ENCODE measurements around the gene KCNH1. TPM values are rescaled to one million over a fixed set of nuclear protein-coding genes. Genes with fewer than 3 reads are reported as not detected.

Gene KCNH1
- total and polyA plus RNA-seq, 2 of the 4 experiments (the other 2 are of a cell fraction) = 0.27 to 0.54 TPM

DNA sequence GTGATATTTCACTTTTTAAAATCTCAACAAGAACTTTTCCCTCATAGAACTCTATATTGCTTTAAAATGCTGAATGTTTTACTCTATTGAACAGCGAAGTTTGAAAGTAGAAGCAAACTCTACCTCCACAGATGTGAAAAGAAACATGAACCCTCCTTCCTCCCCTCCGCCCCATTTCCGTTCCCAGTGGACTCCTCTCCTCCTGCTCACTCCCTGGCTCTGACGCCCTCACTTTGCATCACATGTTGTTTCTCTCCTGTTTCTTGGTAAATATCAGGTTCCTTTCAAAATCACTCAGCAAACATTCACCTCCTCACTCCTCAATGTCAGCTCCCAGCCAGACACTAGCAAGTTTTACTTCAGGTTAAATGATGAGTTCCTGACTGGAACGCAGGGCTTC is 34.6 kb downstream of the KCNH1 start:
- Histone ChIP-seq H2AFZ (replicated peaks; ENCODE audit: low read length, poor library complexity) (no peak overlapping the region), H3K9ac (ENCODE audit: low read depth, low read length) (no peak overlapping the region), H3K4me1 (ENCODE audit: control insufficient read depth, insufficient read depth, low read length) (no peaks in the 10 kb centered on the region), H3K9me3 (ENCODE audit: control insufficient read depth, insufficient read depth, low read length) (no peaks in the 10 kb centered on the region), H3K56ac (ENCODE audit: extremely low read depth, insufficient read depth, low read length) (no peak overlapping the region), H3K79me1 (ENCODE audit: low read depth in 1 of 2, low read length in 2 of 2) (no peaks in the 10 kb centered on the region), H3K36me3 (ENCODE audit: control insufficient read depth, insufficient read depth, low read length) (no peaks in the 10 kb centered on the region), H3K4me3 (ENCODE audit: insufficient read depth, low read depth, low read length) (no peak overlapping the region), H4K20me1 (ENCODE audit: insufficient read depth, low read length) (no peaks in the 10 kb centered on the region), H2BK5ac (ENCODE audit: low read depth, low read length, poor library complexity, severe bottlenecking) (no peak overlapping the region), H3K14ac (replicated peaks; ENCODE audit: low read depth, low read length) (no peak overlapping the region), H2AK9ac (replicated peaks; ENCODE audit: low read depth, low read length, poor library complexity) (no peak overlapping the region), H4K91ac (ENCODE audit: insufficient read depth, low read depth, low read length) (no peak overlapping the region), H3K27ac (ENCODE audit: insufficient read depth, low read length) (no peak overlapping the region), H3K27me3 (ENCODE audit: control insufficient read depth, insufficient read depth, low read length) (no peaks in the 10 kb centered on the region), H3K18ac (ENCODE audit: low read depth, low read length) (no peak overlapping the region), H3K23ac (ENCODE audit: low read depth, low read length) (no peak overlapping the region), H2AK5ac (ENCODE audit: low read depth, low read length) (no peak overlapping the region), H4K8ac (ENCODE audit: low read depth in 2 of 2, low read length in 2 of 2) (no peak overlapping the region), H2BK15ac (ENCODE audit: low read depth, low read length) (no peak overlapping the region), H2BK20ac (ENCODE audit: low read depth, low read length) (no peak overlapping the region), H3K4ac (ENCODE audit: low read depth, low read length) (no peak overlapping the region), H4K5ac (ENCODE audit: low read depth, low read length) (no peak overlapping the region), H2BK120ac (ENCODE audit: low read depth, low read length) (no peak overlapping the region), H3K9me1 (ENCODE audit: insufficient read depth, low read length) (no peaks in the 10 kb centered on the region), H3K4me2 (ENCODE audit: low read depth, low read length) (no peak overlapping the region)
- intact Hi-C loops (cut with micrococcal nuclease) (no loop called here), dilution Hi-C loops (cut with HindIII; ENCODE audit: low sequenced_read_pairs, unreplicated experiment) (no loop called here), in situ Hi-C loops (cut with MboI; ENCODE audit: low sequenced_read_pairs) (no loop called here)
- ChIA-PET POLR2A (ENCODE audit: unreplicated experiment) (no interaction called here), CTCF (no interaction called here)
- TF ChIP-seq POLR2A (IDR thresholded peaks at IDR 0.05; ENCODE audit: low read depth, low read length) = no peak
- no peak for TF ChIP-seq MAFK (IDR thresholded peaks at IDR 0.05; ENCODE audit: low read depth, low read length)
- no peak for TF ChIP-seq CHD1 (IDR thresholded peaks at IDR 0.05; ENCODE audit: low read depth, low read length)
- no peak for TF ChIP-seq SMC3 (IDR thresholded peaks at IDR 0.05; ENCODE audit: low read depth, low read length)
- no peak for TF ChIP-seq MXI1 (IDR thresholded peaks at IDR 0.05; ENCODE audit: borderline replicate concordance, low read depth, low read length)
- TF ChIP-seq MAZ (IDR thresholded peaks at IDR 0.05; ENCODE audit: borderline replicate concordance, low read depth, low read length) = no peak
- TF ChIP-seq NFE2L2 (IDR thresholded peaks at IDR 0.05; ENCODE audit: low read depth, low read length) = no peak
- no peak for TF ChIP-seq ELK1 (IDR thresholded peaks at IDR 0.05; ENCODE audit: borderline replicate concordance, low read depth, low read length)
- TF ChIP-seq RCOR1 (IDR thresholded peaks at IDR 0.05; ENCODE audit: insufficient replicate concordance, low read length) = no peak
- no peak for TF ChIP-seq CEBPB (IDR thresholded peaks at IDR 0.05; ENCODE audit: low read depth, low read length)
- TF ChIP-seq FOS (IDR thresholded peaks at IDR 0.05; ENCODE audit: low read depth, low read length) = no peak
- TF ChIP-seq, protein P1, sequence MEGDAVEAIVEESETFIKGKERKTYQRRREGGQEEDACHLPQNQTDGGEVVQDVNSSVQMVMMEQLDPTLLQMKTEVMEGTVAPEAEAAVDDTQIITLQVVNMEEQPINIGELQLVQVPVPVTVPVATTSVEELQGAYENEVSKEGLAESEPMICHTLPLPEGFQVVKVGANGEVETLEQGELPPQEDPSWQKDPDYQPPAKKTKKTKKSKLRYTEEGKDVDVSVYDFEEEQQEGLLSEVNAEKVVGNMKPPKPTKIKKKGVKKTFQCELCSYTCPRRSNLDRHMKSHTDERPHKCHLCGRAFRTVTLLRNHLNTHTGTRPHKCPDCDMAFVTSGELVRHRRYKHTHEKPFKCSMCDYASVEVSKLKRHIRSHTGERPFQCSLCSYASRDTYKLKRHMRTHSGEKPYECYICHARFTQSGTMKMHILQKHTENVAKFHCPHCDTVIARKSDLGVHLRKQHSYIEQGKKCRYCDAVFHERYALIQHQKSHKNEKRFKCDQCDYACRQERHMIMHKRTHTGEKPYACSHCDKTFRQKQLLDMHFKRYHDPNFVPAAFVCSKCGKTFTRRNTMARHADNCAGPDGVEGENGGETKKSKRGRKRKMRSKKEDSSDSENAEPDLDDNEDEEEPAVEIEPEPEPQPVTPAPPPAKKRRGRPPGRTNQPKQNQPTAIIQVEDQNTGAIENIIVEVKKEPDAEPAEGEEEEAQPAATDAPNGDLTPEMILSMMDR (conservative IDR thresholded peaks at IDR 0.05; ENCODE audit: low read depth, low read length) = no peak
- no peak for TF ChIP-seq USF2 (IDR thresholded peaks at IDR 0.05; ENCODE audit: low read depth, low read length)
- TF ChIP-seq RFX5 (IDR thresholded peaks at IDR 0.05; ENCODE audit: low read depth, low read length) = no peak
- no peak for TF ChIP-seq BHLHE40 (IDR thresholded peaks at IDR 0.05; ENCODE audit: low read depth, low read length)
- no peak for TF ChIP-seq RAD21 (IDR thresholded peaks at IDR 0.05; ENCODE audit: low read length)
- ATAC-seq (ENCODE audit: low read depth) (no peak), DNase-seq (no peak)
- 46% methylated on average over 3 of the region's 5 CpGs; no CpG with 5 or more reads in 1 of the 2 experiments for WGBS, 2 experiments (ENCODE audit: extremely low coverage in 2 of 2, insufficient read length in 1 of 2)
- no TSS peak for BruUV-seq (replicated peaks)
